ENCODE data around the gene GALNT9.
"Not testable (repeated sequence)": the region's sequence is repeated elsewhere in the genome, so short reads cannot be mapped to it uniquely, and the experiment has no call there.

Gene GALNT9

GRCh38 chr12:132196873-132197390 lies 132.5 kb downstream of the GALNT9 start:
- DNase-seq (ENCODE audit: low spot score), result no peak

GRCh38 chr12:132196038-132196872 lies 133.1 kb downstream of the GALNT9 start:
- DNase-seq (ENCODE audit: low spot score), result no peak

GRCh38 chr12:132195242-132195641 lies 134.1 kb downstream of the GALNT9 start:
- DNase-seq (ENCODE audit: low spot score), result not testable (repeated sequence)

GRCh38 chr12:132194556-132194955 lies 134.8 kb downstream of the GALNT9 start:
- no peak for DNase-seq (ENCODE audit: low spot score)

- no peak for DNase-seq (ENCODE audit: low spot score)
Measured at GRCh38 chr12:132194056-132194455, 135.3 kb downstream of the GALNT9 start.

GRCh38 chr12:132191715-132192553 lies 137.5 kb downstream of the GALNT9 start:
- DNase-seq (ENCODE audit: low spot score), result no peak

- DNase-seq (ENCODE audit: low spot score), result no peak
Measured at GRCh38 chr12:132190834-132191500, 138.4 kb downstream of the GALNT9 start.

GRCh38 chr12:132190012-132190755 lies 139.2 kb downstream of the GALNT9 start:
- no peak for DNase-seq (ENCODE audit: low spot score)

- DNase-seq (ENCODE audit: low spot score), result peak; percentile 50
Measured at GRCh38 chr12:132189378-132190011, 139.9 kb downstream of the GALNT9 start.

GRCh38 chr12:132188916-132189325 lies 140.5 kb downstream of the GALNT9 start:
- no peak for DNase-seq (ENCODE audit: low spot score)

- DNase-seq (ENCODE audit: low spot score), result no peak
Measured at GRCh38 chr12:132188451-132188901, 140.9 kb downstream of the GALNT9 start.

- no peak for DNase-seq (ENCODE audit: low spot score)
Measured at GRCh38 chr12:132187646-132188450, 141.5 kb downstream of the GALNT9 start.

- no peak for DNase-seq (ENCODE audit: low spot score)
Measured at GRCh38 chr12:132186857-132187620, 142.3 kb downstream of the GALNT9 start.

GRCh38 chr12:132186208-132186856 lies 143.1 kb downstream of the GALNT9 start:
- DNase-seq (ENCODE audit: low spot score), result no peak

- DNase-seq (ENCODE audit: low spot score), result no peak
Measured at GRCh38 chr12:132185705-132186104, 143.7 kb downstream of the GALNT9 start.

GRCh38 chr12:132182711-132183365 lies 146.6 kb downstream of the GALNT9 start:
- no peak for DNase-seq (ENCODE audit: low spot score)

GRCh38 chr12:132182206-132182710 lies 147.1 kb downstream of the GALNT9 start:
- DNase-seq (ENCODE audit: low spot score), result no peak

Measured in kidney capillary endothelial cell (primary cell).